ENCODE data around the gene LIPN. TPM values are rescaled to one million over a fixed set of nuclear protein-coding genes. Genes with fewer than 3 reads are reported as not detected.

LIPN gene
- total and polyA plus RNA-seq, 2 of the 8 experiments (the other 6 are each of a cell fraction or from before 2014, with no cell fraction given) = not detected

DNA sequence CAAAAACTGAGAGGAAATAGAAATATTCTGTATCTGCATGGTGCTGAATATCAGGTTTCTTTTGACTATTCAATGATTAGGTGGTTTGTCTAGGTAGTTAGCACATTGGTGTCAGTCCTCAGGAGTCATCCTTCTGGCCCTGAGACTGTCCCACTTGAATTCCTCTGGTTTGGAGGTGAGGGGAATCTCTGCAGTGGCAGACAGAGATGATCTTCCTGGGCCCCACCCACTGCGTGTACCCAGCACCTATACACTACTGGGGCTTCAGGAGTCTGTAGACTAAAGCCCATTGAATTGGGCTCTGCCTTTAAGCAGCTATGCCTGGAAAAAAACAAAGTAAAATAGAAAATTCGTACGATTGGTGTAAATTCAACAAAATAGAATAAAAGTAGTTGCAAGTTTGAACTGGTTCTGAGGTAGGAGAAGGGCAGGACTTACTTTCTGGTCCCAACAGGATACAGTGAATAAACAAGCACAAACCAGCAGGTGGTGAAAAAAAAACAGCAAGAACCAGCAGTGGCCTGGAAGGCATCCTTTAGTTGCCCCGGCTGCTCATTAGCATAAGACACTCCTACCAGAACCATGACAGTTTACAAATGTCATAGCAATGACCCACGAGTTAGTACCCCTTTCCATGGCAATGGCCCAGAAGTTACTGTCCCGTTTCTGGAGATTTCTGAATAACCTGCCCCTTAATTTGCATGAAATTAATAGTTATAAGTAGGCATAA lies 44.4 kb downstream of the LIPN start (continued):
- no peak for TF ChIP-seq RAD21 (IDR thresholded peaks at IDR 0.05 in 1 of 2, conservative IDR thresholded peaks at IDR 0.05 in 1 of 2; ENCODE audit: low read depth in 2 of 2, low read length in 2 of 2)
